ENCODE results near the gene FGFR3. TPM values are rescaled to one million over a fixed set of nuclear protein-coding genes. Genes with fewer than 3 reads are reported as not detected.

The FGFR3 gene
- total and polyA plus RNA-seq, 10 donors, result 1.0 to 7.5 (median 3.5) TPM

DNA sequence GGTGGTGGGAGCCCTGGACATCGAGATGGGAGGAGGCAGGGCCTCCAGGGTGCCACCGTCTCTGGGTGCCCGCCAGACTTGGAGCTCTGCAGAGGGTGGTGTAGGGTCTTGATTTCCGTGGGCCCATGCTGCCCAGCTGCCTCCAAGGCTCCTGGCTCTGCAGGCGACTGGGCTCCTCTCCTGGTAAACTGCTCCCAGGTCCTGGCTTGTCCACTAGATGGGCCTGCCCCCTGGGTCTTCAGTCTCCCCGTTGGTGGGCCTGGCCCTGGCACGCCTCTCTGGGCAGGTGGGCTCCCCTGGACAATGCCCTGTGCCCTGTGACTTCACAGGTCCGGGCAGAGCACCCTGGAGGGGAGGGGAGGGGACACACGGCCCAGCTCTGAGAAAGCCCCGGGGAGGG, 7.7 kb downstream of the FGFR3 start:
- Histone ChIP-seq H3K36me3 (no peaks in the 10 kb centered on the region), H3K27ac (no peak overlapping the region), H3K4me1 (peaks cover 0 to 9% (median 1%) of the 10 kb centered on the region in 6 donors), H3K27me3 (replicated peaks in 1 of 7) (peaks cover 0 to 57% (median 31%) of the 10 kb centered on the region in 7 donors), H3K9me3 (no peaks in the 10 kb centered on the region), H3K4me3 (no peak overlapping the region)
- 79 to 91% (median 84%) methylated on average over 5 to 10 of the region's 10 CpGs for WGBS, 5 donors
- TF ChIP-seq, protein P1, sequence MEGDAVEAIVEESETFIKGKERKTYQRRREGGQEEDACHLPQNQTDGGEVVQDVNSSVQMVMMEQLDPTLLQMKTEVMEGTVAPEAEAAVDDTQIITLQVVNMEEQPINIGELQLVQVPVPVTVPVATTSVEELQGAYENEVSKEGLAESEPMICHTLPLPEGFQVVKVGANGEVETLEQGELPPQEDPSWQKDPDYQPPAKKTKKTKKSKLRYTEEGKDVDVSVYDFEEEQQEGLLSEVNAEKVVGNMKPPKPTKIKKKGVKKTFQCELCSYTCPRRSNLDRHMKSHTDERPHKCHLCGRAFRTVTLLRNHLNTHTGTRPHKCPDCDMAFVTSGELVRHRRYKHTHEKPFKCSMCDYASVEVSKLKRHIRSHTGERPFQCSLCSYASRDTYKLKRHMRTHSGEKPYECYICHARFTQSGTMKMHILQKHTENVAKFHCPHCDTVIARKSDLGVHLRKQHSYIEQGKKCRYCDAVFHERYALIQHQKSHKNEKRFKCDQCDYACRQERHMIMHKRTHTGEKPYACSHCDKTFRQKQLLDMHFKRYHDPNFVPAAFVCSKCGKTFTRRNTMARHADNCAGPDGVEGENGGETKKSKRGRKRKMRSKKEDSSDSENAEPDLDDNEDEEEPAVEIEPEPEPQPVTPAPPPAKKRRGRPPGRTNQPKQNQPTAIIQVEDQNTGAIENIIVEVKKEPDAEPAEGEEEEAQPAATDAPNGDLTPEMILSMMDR (IDR thresholded peaks at IDR 0.05 in 8 of 11, conservative IDR thresholded peaks at IDR 0.05 in 3 of 11), result no peak
- TF ChIP-seq POLR2A (IDR thresholded peaks at IDR 0.05), result no peak
- TF ChIP-seq POLR2AphosphoS5 (IDR thresholded peaks at IDR 0.05), result no peak
- intact Hi-C loops (cut with DNase I; ENCODE audit: low total_unique reads), result no loop called here
- DNase-seq, result no peak

DNA sequence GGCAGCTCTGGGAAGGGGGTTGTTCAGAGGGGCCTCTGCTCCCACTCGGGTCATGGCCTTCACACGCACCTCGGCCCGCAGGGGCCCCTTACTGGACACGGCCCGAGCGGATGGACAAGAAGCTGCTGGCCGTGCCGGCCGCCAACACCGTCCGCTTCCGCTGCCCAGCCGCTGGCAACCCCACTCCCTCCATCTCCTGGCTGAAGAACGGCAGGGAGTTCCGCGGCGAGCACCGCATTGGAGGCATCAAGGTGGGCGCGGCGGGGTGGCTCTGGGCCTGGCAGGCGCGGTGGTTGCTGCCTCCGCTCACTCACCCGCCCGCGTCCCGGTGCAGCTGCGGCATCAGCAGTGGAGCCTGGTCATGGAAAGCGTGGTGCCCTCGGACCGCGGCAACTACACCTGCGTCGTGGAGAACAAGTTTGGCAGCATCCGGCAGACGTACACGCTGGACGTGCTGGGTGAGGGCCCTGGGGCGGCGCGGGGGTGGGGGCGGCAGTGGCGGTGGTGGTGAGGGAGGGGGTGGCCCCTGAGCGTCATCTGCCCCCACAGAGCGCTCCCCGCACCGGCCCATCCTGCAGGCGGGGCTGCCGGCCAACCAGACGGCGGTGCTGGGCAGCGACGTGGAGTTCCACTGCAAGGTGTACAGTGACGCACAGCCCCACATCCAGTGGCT, 8.3 kb downstream of the FGFR3 start:
- Histone ChIP-seq H3K36me3 (no peaks in the 10 kb centered on the region), H3K9me3 (no peaks in the 10 kb centered on the region), H3K27me3 (replicated peaks in 1 of 7) (peaks cover 0 to 51% (median 24%) of the 10 kb centered on the region in 7 donors), H3K4me3 (no peak overlapping the region), H3K27ac (no peak overlapping the region), H3K4me1 (peaks cover 0 to 3% (median 0%) of the 10 kb centered on the region in 6 donors)
- no peak for DNase-seq
- WGBS, 5 donors, result 91 to 98% (median 93%) methylated on average over 24 to 56 of the region's 56 CpGs
- TF ChIP-seq POLR2AphosphoS5 (IDR thresholded peaks at IDR 0.05) (no peak), POLR2A (IDR thresholded peaks at IDR 0.05) (no peak)
- TF ChIP-seq, protein P1 (IDR thresholded peaks at IDR 0.05 in 8 of 11, conservative IDR thresholded peaks at IDR 0.05 in 3 of 11), result no peak
- intact Hi-C loops (cut with DNase I; ENCODE audit: low total_unique reads), result no loop called here

- WGBS, 5 donors, result 63 to 91% (median 74%) methylated on average over 15 to 22 of the region's 22 CpGs
- no peak for DNase-seq
- intact Hi-C loops (cut with DNase I; ENCODE audit: low total_unique reads), result no loop called here
- Histone ChIP-seq H3K36me3 (no peaks in the 10 kb centered on the region), H3K4me3 (no peak overlapping the region), H3K27ac (no peak overlapping the region), H3K4me1 (no peaks in the 10 kb centered on the region), H3K9me3 (no peaks in the 10 kb centered on the region), H3K27me3 (replicated peaks in 1 of 7) (peaks cover 0 to 43% (median 16%) of the 10 kb centered on the region in 7 donors)
- TF ChIP-seq POLR2A (IDR thresholded peaks at IDR 0.05) (no peak), POLR2AphosphoS5 (IDR thresholded peaks at IDR 0.05) (no peak)
- TF ChIP-seq, protein P1 (IDR thresholded peaks at IDR 0.05 in 8 of 11, conservative IDR thresholded peaks at IDR 0.05 in 3 of 11), result no peak
Measured at GRCh38 chr4:1802151-1802715, 9.1 kb downstream of the FGFR3 start.

GRCh38 chr4:1802720-1803522, 9.8 kb downstream of the FGFR3 start:
- TF ChIP-seq POLR2A (IDR thresholded peaks at IDR 0.05) (no peak), POLR2AphosphoS5 (IDR thresholded peaks at IDR 0.05) (no peak)
- TF ChIP-seq, protein P1 (IDR thresholded peaks at IDR 0.05 in 8 of 11, conservative IDR thresholded peaks at IDR 0.05 in 3 of 11), result no peak
- H3K36me3 ChIP-seq, result no peaks in the 10 kb centered on the region
- no peak for DNase-seq
- peaks cover 0 to 36% (median 10%) of the 10 kb centered on the region in 7 donors for H3K27me3 ChIP-seq (replicated peaks in 1 of 7)
- H3K9me3 ChIP-seq, result no peaks in the 10 kb centered on the region
- 89 to 93% (median 91%) methylated on average over 26 to 71 of the region's 71 CpGs for WGBS, 5 donors
- H3K4me3 ChIP-seq, result no peak overlapping the region
- intact Hi-C loops (cut with DNase I; ENCODE audit: low total_unique reads), result no loop called here
- no peaks in the 10 kb centered on the region for H3K4me1 ChIP-seq
- H3K27ac ChIP-seq, result no peak overlapping the region
